ENCODE measurements around the gene PRKCH.

Gene PRKCH

DNA sequence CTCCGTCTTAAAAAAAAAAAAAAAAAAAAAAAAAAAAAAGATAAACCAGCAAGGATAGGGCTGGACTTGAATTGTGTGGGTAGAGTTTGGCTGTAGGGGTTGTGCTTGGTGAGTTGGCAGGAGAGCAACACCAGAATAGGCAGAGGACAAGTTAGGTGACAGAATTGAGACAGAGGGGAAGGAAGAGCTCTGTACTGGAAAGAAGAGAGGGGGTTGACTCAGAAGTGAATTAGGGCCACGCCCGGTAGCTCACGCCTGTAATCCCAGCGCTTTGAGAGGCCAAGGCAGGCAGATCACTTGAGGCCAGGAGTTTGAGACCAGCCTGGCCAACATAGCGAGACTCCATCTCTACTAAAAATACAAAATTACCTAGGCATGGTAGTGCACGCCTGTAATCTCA is 34.2 kb upstream of the PRKCH start (continued):
- no peak for TF ChIP-seq ARNTL (CRISPR knock-in tag; IDR thresholded peaks at IDR 0.05; ENCODE audit: borderline replicate concordance, low read depth)
- no peak for TF ChIP-seq PPARA (CRISPR knock-in tag; IDR thresholded peaks at IDR 0.05; ENCODE audit: borderline replicate concordance)
- TF ChIP-seq, protein P1, sequence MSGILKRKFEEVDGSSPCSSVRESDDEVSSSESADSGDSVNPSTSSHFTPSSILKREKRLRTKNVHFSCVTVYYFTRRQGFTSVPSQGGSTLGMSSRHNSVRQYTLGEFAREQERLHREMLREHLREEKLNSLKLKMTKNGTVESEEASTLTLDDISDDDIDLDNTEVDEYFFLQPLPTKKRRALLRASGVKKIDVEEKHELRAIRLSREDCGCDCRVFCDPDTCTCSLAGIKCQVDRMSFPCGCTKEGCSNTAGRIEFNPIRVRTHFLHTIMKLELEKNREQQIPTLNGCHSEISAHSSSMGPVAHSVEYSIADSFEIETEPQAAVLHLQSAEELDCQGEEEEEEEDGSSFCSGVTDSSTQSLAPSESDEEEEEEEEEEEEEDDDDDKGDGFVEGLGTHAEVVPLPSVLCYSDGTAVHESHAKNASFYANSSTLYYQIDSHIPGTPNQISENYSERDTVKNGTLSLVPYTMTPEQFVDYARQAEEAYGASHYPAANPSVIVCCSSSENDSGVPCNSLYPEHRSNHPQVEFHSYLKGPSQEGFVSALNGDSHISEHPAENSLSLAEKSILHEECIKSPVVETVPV (CRISPR knock-in tag; IDR thresholded peaks at IDR 0.05): no peak
- no peak for TF ChIP-seq ESRRG (CRISPR knock-in tag; IDR thresholded peaks at IDR 0.05)
- TF ChIP-seq ZNF565 (CRISPR knock-in tag; conservative IDR thresholded peaks at IDR 0.05; ENCODE audit: low read depth): no peak

DNA sequence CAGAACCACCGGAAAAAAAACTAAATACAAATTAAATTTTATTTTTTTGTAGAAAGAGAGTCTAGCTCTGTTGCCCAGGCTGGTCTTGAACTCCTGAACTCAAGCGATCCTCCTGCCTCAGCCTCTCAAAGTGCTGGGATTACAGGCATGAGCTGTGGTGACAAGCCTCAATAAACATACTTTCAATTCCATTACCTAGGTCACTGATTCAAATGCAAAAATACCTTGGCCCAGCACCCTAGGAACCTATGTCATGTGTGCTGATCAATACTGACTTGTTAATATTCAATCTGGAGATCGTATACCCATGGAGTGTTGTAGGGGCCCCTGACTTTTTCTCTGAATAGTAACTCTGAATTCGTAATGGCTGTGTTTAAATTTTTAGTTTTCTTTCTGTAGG is 33.2 kb upstream of the PRKCH start:
- no peak for ATAC-seq
- TF ChIP-seq ARNTL (CRISPR knock-in tag; IDR thresholded peaks at IDR 0.05; ENCODE audit: borderline replicate concordance, low read depth) (no peak), ZNF70 (CRISPR knock-in tag; IDR thresholded peaks at IDR 0.05) (no peak), ISL1 (CRISPR knock-in tag; IDR thresholded peaks at IDR 0.05) (no peak), ZFP3 (CRISPR knock-in tag; IDR thresholded peaks at IDR 0.05) (no peak), TCF4 (CRISPR knock-in tag; IDR thresholded peaks at IDR 0.05; ENCODE audit: borderline replicate concordance) (no peak), ZC3H10 (CRISPR knock-in tag; IDR thresholded peaks at IDR 0.05) (no peak), OSR1 (CRISPR knock-in tag; IDR thresholded peaks at IDR 0.05) (no peak), CSDC2 (CRISPR knock-in tag; IDR thresholded peaks at IDR 0.05) (no peak), RARB (CRISPR knock-in tag; IDR thresholded peaks at IDR 0.05) (no peak), ESRRG (CRISPR knock-in tag; IDR thresholded peaks at IDR 0.05) (no peak), BACH2 (CRISPR knock-in tag; IDR thresholded peaks at IDR 0.05; ENCODE audit: borderline replicate concordance) (no peak), ZFP30 (CRISPR knock-in tag; IDR thresholded peaks at IDR 0.05) (no peak)
- TF ChIP-seq, protein P2, sequence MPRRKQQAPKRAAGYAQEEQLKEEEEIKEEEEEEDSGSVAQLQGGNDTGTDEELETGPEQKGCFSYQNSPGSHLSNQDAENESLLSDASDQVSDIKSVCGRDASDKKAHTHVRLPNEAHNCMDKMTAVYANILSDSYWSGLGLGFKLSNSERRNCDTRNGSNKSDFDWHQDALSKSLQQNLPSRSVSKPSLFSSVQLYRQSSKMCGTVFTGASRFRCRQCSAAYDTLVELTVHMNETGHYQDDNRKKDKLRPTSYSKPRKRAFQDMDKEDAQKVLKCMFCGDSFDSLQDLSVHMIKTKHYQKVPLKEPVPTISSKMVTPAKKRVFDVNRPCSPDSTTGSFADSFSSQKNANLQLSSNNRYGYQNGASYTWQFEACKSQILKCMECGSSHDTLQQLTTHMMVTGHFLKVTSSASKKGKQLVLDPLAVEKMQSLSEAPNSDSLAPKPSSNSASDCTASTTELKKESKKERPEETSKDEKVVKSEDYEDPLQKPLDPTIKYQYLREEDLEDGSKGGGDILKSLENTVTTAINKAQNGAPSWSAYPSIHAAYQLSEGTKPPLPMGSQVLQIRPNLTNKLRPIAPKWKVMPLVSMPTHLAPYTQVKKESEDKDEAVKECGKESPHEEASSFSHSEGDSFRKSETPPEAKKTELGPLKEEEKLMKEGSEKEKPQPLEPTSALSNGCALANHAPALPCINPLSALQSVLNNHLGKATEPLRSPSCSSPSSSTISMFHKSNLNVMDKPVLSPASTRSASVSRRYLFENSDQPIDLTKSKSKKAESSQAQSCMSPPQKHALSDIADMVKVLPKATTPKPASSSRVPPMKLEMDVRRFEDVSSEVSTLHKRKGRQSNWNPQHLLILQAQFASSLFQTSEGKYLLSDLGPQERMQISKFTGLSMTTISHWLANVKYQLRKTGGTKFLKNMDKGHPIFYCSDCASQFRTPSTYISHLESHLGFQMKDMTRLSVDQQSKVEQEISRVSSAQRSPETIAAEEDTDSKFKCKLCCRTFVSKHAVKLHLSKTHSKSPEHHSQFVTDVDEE (CRISPR knock-in tag; IDR thresholded peaks at IDR 0.05): no peak
- TF ChIP-seq, protein P3, sequence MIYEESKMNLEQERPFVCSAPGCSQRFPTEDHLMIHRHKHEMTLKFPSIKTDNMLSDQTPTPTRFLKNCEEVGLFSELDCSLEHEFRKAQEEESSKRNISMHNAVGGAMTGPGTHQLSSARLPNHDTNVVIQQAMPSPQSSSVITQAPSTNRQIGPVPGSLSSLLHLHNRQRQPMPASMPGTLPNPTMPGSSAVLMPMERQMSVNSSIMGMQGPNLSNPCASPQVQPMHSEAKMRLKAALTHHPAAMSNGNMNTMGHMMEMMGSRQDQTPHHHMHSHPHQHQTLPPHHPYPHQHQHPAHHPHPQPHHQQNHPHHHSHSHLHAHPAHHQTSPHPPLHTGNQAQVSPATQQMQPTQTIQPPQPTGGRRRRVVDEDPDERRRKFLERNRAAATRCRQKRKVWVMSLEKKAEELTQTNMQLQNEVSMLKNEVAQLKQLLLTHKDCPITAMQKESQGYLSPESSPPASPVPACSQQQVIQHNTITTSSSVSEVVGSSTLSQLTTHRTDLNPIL (CRISPR knock-in tag; IDR thresholded peaks at IDR 0.05; ENCODE audit: low read depth): no peak

DNA sequence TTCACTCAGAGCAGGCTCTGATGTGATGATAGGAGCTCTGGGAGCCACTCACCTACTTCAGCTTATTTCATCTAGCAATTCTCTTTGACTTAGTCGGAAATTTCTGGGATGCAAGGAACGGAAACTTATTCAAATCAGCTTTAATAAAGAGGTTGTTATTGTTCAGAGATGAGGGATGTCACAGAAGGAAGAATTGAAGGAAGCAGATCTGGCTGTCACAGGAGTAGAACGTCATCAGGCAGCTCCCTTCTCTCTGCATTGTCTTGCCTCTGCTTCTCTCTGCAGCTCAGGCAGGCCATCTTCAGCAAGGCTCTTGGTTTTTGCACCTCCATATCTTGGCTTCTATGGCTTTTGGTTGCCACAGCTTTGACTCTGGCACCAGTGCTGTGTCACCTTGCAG is 32.7 kb upstream of the PRKCH start:
- no peak for TF ChIP-seq ZFP30 (CRISPR knock-in tag; IDR thresholded peaks at IDR 0.05)
- ATAC-seq: no peak

DNA sequence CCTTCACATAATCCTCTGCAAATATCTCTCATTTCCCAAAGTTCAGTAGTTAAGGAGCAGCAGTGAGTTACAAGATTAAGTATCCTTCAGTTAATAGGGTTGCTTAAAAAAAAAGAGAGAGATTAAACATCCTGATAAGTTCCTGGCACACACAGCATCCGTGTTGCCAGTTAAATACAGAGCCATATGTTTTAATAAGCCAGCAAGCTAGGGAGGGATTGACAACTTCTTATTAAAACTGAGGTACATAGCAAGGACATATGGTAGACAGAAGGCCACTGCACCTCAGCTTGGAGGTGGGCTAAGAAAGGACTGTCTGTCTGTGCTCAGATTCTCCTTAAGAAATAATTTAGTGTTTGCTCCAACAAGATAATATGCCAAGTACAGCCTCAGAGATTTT is 30.7 kb upstream of the PRKCH start:
- no peak for TF ChIP-seq TCF4 (CRISPR knock-in tag; IDR thresholded peaks at IDR 0.05; ENCODE audit: borderline replicate concordance)
- peak; percentile 46 for ATAC-seq

DNA sequence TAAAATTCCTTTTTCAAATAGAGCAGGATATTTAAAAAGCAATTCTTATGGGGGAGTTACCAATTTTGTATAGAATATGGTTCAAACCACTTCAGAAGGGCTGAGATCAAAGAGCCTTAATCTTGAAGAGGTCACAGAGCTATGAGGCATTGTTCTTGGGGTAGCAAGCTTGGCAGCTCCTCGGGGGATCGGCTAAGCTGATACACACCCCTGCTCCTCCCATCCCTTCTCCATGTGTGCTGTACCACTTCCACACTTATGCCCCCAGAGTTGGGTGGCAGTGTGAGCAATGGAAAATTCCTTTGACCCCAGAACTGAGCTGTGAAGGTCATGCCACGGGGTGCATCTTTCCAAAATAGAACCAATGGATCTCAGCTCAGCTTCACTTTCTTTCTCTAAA is 25.2 kb upstream of the PRKCH start:
- no peak for TF ChIP-seq CSDC2 (CRISPR knock-in tag; IDR thresholded peaks at IDR 0.05)
- TF ChIP-seq ZFP3 (CRISPR knock-in tag; IDR thresholded peaks at IDR 0.05): no peak
- no peak for TF ChIP-seq GLIS3 (CRISPR knock-in tag; IDR thresholded peaks at IDR 0.05)
- TF ChIP-seq TCF4 (CRISPR knock-in tag; IDR thresholded peaks at IDR 0.05; ENCODE audit: borderline replicate concordance): no peak
- TF ChIP-seq ISL1 (CRISPR knock-in tag; IDR thresholded peaks at IDR 0.05): no peak
- TF ChIP-seq ZNF565 (CRISPR knock-in tag; conservative IDR thresholded peaks at IDR 0.05; ENCODE audit: low read depth): no peak
- TF ChIP-seq, protein P3 (CRISPR knock-in tag; IDR thresholded peaks at IDR 0.05; ENCODE audit: low read depth): no peak
- TF ChIP-seq, protein P2 (CRISPR knock-in tag; IDR thresholded peaks at IDR 0.05): no peak
- TF ChIP-seq ARNTL (CRISPR knock-in tag; IDR thresholded peaks at IDR 0.05; ENCODE audit: borderline replicate concordance, low read depth): no peak
- no peak for TF ChIP-seq RARB (CRISPR knock-in tag; IDR thresholded peaks at IDR 0.05)
- no peak for TF ChIP-seq ESRRG (CRISPR knock-in tag; IDR thresholded peaks at IDR 0.05)
- TF ChIP-seq, protein P4, sequence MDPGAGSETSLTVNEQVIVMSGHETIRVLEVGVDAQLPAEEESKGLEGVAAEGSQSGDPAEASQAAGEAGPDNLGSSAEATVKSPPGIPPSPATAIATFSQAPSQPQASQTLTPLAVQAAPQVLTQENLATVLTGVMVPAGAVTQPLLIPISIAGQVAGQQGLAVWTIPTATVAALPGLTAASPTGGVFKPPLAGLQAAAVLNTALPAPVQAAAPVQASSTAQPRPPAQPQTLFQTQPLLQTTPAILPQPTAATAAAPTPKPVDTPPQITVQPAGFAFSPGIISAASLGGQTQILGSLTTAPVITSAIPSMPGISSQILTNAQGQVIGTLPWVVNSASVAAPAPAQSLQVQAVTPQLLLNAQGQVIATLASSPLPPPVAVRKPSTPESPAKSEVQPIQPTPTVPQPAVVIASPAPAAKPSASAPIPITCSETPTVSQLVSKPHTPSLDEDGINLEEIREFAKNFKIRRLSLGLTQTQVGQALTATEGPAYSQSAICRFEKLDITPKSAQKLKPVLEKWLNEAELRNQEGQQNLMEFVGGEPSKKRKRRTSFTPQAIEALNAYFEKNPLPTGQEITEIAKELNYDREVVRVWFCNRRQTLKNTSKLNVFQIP (CRISPR knock-in tag; IDR thresholded peaks at IDR 0.05; ENCODE audit: borderline replicate concordance, low read depth): no peak
- TF ChIP-seq PPARA (CRISPR knock-in tag; IDR thresholded peaks at IDR 0.05; ENCODE audit: borderline replicate concordance): no peak
- TF ChIP-seq ZNF70 (CRISPR knock-in tag; IDR thresholded peaks at IDR 0.05): no peak
- no peak for TF ChIP-seq ZNF8 (CRISPR knock-in tag; IDR thresholded peaks at IDR 0.05)
- ATAC-seq: peak; percentile 47; the same call in 2 of the 3 replicates

Data from SK-N-SH treated with all-trans-retinoic acid at 6 μM for 48 hours (cell line).